Cardiac fibroblast (primary cell): ENCODE data around the gene KCNB1.

Experiments
- DNase-seq, 2 donors: peaks; one replicate each; pipeline versions ENCODE4 v3.0.0 to v3.0.0-alpha.2; 2010; ENCODE audit warnings: low read depth in 2 of 2
- H3K4me3 ChIP-seq, 2 donors: replicated peaks in 1 of 2; 1 replicate in 1 of 2; 2 replicates in 1 of 2; pipeline ENCODE4 v1.5.1; 2011; ENCODE audit warnings: low read depth in 2 of 2, low read length in 2 of 2, mild to moderate bottlenecking in 2 of 2, moderate library complexity in 1 of 2
- CTCF ChIP-seq: IDR thresholded peaks from one replicate; pipeline ENCODE4 v1.5.1; 2011; ENCODE audit warnings: low read depth, mild to moderate bottlenecking, low read length, inconsistent platforms

KCNB1 gene

DNA sequence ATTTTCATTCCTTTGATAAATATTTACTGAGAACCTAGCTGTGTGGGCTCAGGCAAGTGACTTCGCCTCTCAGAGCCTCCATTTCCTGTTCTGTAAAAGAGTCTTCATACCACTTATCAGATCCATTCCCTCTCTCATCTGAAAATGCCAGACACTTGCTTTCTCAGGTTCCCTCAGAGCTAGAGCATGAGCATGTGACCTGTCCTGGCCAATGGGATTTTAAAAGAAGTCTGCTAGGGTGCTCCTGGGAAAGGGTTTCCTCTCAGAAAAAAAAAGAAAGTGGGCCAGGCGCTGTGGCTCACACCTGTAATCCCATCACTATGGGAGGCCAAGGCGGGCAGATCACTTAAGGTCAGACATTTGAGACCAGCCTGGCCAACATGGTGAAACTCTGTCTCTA lies 5.3 kb downstream of the KCNB1 start:
- no peak overlapping the region for H3K4me3 ChIP-seq
- no peak for TF ChIP-seq CTCF
- no peak for DNase-seq

GRCh38 chr20:49476016-49476355 lies 6.5 kb downstream of the KCNB1 start:
- peak in 1 of 2 donors; percentile 8 for DNase-seq

DNA sequence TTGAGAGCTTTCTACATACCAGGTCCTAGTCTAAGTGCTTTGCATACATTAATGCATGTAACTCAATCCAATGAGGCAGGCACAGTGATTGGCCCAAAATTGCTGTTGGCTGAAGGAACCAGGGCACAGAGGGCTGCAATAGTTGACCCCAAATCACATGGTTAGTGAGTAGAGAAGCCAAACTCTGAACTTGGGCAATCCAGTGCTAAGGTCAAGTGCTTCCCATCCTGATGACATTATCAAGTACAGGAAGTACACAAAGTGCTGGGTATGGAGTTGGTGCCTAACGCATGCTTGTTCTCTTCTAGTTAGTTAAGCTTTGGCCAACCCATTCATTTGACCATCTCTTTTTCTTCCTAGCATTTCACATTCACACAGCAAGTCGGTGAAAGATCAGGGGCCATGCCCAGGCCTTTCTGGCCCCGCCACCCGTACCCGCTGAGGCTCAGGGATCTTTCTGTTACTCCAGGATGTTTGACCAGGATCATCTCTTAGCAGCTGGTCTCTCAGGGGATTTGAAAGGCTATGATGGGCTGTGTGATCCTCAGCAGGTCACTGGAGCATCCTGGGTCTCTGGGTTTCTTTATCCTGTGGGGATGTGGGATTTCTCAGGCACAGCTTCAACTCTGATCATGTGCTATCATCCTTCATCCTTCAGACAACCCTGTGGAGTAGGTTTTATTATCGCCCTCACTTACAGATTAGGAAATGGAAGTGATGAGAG lies 7.0 kb downstream of the KCNB1 start:
- no peak for TF ChIP-seq CTCF
- no peak overlapping the region for H3K4me3 ChIP-seq
- no peak for DNase-seq

More at GRCh38 chr20:49476016-49476355, 6.5 kb downstream of the KCNB1 start:
- H3K4me3 ChIP-seq = no peak overlapping the region
- no peak for TF ChIP-seq CTCF

- no peak for DNase-seq
- TF ChIP-seq CTCF = no peak
- H3K4me3 ChIP-seq = no peak overlapping the region
Observed at GRCh38 chr20:49471397-49471796, 11.1 kb downstream of the KCNB1 start.

- no peak for DNase-seq
- no peak overlapping the region for H3K4me3 ChIP-seq
- no peak for TF ChIP-seq CTCF
Observed at GRCh38 chr20:49470922-49471321, 11.5 kb downstream of the KCNB1 start.

- no peak for TF ChIP-seq CTCF
- DNase-seq = no peak
Observed at GRCh38 chr20:49469060-49469459, 13.4 kb downstream of the KCNB1 start.

GRCh38 chr20:49468412-49468811 lies 14.1 kb downstream of the KCNB1 start:
- no peak for TF ChIP-seq CTCF
- no peak for DNase-seq
- no peak overlapping the region for H3K4me3 ChIP-seq

More at GRCh38 chr20:49469060-49469459, 13.4 kb downstream of the KCNB1 start:
- no peak overlapping the region for H3K4me3 ChIP-seq
